HG03064 (cell line): ENCODE measurements around the gene FMN2.

ENCODE experiments used
- ATAC-seq: cut with Tn5 transposase; IDR thresholded peaks from one replicate; pipeline ENCODE4 v1.9.1; 2021; ENCODE audit warnings: low read depth; ENCODE audit not compliant: unreplicated experiment

Gene FMN2

DNA sequence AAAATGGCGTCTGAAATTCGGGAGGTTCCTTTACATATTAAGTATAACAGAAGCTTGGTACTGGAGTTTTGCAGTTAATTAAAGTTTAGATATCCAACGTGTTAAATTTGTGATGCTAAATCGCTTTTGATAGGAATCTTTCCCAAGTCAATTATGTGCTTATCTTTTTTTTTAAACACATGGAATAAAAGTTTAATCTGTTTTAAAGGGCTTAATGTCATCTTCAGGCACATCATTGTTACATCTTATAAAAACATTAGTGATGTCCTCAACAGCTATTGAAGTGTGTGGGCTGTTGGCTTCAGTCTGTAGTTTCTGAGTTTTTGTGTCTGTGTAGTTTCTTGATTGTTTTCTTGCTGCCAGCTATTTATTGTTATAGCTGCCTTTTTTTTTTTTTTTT, 5.3 kb downstream of the FMN2 start:
- ATAC-seq = no peak

DNA sequence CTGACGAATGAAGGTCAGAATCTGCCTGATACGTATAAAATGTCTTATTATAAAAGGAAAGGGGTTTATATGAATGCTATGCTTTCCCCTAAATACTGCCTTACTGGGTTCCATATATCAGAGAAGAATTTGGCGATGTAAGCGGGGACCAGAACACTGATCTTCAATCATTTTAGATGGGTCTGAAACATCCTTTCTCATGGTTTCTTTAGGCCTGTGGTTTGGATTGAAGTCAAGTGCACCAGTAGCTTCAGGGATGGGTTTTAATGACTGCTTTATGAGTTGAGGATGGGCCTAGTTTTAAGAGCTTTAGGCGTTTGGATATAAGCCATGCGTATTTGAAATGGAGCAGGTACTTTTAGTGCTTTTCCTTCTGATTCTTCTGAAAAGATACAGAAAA, 6.9 kb downstream of the FMN2 start:
- no peak for ATAC-seq

GRCh38 chr1:240099329-240099728, 7.6 kb downstream of the FMN2 start:
- no peak for ATAC-seq

GRCh38 chr1:240099748-240100147, 8.1 kb downstream of the FMN2 start:
- ATAC-seq = no peak

GRCh38 chr1:240100371-240100934, 8.8 kb downstream of the FMN2 start:
- ATAC-seq = no peak

DNA sequence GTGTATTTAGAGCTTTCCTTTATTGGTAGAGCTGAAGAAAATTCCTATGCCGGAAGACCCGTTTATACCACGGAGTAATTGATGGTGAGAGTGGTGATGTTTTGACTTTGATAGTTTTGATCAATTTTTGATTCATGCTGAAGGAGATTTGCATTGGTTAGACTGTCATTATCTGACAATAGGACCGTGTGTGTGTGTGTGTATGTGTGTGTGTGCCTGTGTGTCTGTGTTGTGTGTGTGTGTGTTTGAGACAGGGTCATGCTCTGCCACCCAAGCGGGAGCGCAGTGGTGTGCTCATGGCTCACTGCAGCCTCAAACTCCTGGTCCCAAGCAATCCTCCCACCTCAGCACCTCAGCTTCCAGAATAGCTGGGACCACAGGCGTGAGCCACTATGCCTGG, 9.6 kb downstream of the FMN2 start:
- no peak for ATAC-seq

GRCh38 chr1:240101737-240102136, 10.1 kb downstream of the FMN2 start:
- no peak for ATAC-seq

- ATAC-seq = no peak
Measured at GRCh38 chr1:240104672-240105071, 13.0 kb downstream of the FMN2 start.

GRCh38 chr1:240107058-240107684, 15.5 kb downstream of the FMN2 start:
- no peak for ATAC-seq

- no peak for ATAC-seq
Measured at GRCh38 chr1:240109130-240109529, 17.4 kb downstream of the FMN2 start.

GRCh38 chr1:240109920-240110636, 18.4 kb downstream of the FMN2 start:
- no peak for ATAC-seq

- no peak for ATAC-seq
Measured at GRCh38 chr1:240111558-240111957, 19.9 kb downstream of the FMN2 start.

DNA sequence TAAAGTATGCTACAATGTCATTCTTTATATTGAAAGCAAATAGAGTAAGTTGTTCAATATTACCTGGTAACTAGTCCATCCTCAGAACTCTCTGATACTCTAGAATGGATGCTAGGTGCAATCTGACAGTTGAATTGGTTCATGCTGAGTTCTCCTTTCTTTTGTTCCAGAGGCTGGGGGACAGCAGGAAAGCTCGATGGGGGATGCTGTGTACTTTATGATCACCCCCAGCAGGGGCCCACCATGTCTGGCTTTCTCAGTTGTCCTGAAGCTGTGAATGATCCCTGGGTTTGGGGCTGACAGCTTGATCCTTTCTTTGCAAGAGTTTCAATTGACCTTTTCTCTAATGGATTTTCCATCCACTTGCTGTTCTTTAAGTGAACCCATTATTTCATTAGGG, 22.5 kb downstream of the FMN2 start:
- no peak for ATAC-seq

GRCh38 chr1:240115831-240116230, 24.1 kb downstream of the FMN2 start:
- ATAC-seq = no peak

GRCh38 chr1:240116831-240117769, 25.4 kb downstream of the FMN2 start:
- no peak for ATAC-seq

DNA sequence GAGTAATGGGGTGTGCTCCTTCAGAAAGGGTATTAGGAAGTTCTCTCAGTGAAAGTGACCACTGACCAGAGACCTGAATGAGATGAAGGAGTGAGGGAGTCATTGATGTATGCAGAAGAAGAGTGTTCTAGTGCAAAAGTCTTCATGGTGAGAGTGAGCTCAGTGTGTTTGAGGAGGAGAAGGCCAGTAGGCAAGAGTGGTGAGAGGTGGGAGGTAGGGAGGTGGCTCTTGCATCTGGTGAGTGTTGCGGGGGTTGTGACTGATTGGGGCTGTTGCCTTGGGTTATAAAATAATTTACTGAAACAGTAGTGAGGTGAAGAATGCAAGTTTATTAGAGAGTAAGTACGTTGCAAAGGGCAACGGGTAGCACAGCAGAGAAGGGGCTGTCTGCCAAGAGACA, 26.2 kb downstream of the FMN2 start:
- ATAC-seq = no peak

DNA sequence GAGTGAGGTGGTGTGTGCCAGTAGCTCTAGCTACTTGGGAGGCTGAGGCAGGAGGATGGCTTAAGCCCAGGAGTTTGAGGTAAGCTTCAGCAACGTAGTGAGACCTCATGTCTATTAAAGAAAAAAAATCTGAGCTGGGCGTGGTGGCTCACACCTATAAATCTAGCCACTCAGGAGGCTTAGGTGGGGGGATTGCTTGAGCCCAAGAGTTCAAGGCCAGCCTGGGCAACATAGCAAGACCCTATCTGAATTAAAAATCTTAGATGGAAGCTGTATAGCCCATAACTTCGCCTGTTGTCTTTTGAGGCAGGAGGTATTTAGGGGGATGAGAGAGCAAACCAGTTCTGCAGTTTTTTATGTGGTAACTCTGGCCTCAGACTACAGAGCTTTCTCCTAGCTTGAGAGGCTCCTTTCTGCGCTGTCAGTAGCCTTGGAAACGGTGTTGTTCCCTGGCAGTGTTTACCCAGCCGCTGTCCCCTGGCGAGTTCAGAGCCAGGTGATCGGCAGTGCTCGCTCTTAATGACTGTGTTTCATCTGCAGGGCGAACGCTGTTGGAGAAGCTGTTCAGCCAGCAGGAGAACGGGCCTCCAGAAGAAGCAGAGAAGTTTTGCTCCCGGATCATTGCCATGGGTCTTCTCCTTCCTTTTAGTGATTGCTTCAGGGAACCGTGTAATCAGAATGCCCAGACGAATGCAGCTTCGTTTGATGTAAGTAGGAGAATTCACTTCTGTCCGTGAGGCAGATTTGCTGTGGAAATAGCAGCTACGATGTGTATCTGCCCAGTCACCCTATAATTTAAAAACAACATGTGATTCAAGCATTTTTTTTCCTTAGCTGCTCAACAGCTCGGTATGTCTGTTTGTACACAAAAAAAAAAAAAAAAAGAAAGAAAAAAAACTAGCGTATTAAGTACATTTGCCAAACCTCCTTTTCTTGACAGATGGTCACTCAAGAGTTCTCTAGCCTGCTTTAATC, 31.2 kb downstream of the FMN2 start:
- ATAC-seq = no peak

GRCh38 chr1:240126821-240127220, 35.1 kb downstream of the FMN2 start:
- ATAC-seq = no peak

DNA sequence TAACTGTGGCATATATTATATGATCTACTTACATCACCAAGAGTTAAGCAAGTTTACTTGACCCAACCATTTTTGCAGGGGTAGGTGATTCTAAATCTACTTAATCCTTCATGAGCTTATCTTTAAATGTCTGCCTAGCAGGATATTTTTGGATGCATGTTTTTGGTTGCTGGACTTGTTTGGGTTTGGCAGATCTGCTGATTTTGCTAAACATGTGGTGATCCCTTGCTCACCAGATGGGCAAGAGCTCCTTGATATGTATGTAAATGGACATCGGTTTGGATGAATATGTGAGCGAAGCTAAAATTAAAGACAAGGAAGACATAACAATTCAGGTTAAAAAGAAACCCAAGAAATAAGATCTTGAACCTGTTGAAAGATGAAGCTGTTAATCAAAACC, 36.7 kb downstream of the FMN2 start:
- ATAC-seq = no peak

- ATAC-seq = no peak
Measured at GRCh38 chr1:240134113-240134512, 42.4 kb downstream of the FMN2 start.
